ENCODE data around the gene CPT1A.

DNA sequence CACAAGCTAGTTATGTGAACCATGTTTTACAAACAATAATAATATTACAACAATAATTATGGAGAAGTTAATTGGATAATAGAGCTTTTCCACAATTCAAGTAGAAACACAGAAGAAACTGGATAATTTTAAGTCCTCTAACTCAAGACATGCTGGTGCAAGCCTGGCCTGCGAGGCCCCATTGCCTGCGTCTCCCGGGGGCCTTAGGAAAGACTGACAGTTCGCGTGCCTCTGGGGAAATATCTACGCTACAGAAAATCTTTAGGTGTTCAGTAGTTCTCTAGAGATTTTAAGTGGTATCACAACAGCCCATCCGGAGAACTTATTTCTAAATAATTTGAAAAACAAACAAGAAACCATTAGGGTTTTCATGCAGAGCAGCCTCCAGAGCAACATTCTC, 134.2 kb downstream of the CPT1A start:
- TF ChIP-seq EZH2 (IDR thresholded peaks at IDR 0.05; ENCODE audit: insufficient read depth, poor library complexity, severe bottlenecking) = no peak
- TF ChIP-seq EZH2phosphoT487 (IDR thresholded peaks at IDR 0.05; ENCODE audit: insufficient read depth, low read depth) = no peak
